ENCODE data around the gene FAM83C. TPM values are rescaled to one million over a fixed set of nuclear protein-coding genes. Genes with fewer than 3 reads are reported as not detected.
"Not testable (repeated sequence)": the region's sequence is repeated elsewhere in the genome, so short reads cannot be mapped to it uniquely, and the experiment has no call there.

FAM83C gene
- total RNA-seq, 1 experiment from 2014 or later, result not detected

DNA sequence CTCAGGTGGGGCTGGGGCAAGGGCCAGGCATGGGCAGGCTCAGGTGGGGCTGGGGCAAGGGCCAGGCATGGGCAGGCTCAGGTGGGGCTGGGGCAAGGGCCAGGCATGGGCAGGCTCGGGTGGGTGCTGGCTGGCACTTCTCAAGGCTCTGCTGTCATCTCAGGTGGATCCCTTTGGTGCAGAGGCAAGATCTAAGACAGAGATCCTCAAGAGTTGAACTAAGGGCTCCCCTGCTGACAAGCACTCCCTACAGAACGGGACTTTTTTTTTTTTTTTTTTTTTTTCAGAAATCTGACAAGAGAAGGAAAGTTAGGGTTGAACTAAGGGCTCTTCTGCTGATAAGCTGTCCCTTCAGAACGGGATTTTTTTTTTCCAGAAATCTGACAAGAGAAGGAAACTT lies 39.2 kb downstream of the FAM83C start:
- no peaks in the 10 kb centered on the region for H4K20me1 ChIP-seq (ENCODE audit: low read length)
- no peaks in the 10 kb centered on the region for H3K9me2 ChIP-seq (replicated peaks; ENCODE audit: low read length)
- H3K4me2 ChIP-seq (ENCODE audit: low read length), result no peak overlapping the region
- no peak overlapping the region for H2AFZ ChIP-seq (ENCODE audit: low read length)
- no TSS peak for BruUV-seq (replicated peaks)
- ATAC-seq (no peak), DNase-seq (no peak)
- H3K27ac ChIP-seq (ENCODE audit: low read length), result no peak overlapping the region
- no peak overlapping the region for H3K9ac ChIP-seq (ENCODE audit: low read length)
- no peaks in the 10 kb centered on the region for H3K27me3 ChIP-seq (ENCODE audit: low read length)
- no peaks in the 10 kb centered on the region for H3K9me3 ChIP-seq (ENCODE audit: low read length)
- TF ChIP-seq, protein P1, sequence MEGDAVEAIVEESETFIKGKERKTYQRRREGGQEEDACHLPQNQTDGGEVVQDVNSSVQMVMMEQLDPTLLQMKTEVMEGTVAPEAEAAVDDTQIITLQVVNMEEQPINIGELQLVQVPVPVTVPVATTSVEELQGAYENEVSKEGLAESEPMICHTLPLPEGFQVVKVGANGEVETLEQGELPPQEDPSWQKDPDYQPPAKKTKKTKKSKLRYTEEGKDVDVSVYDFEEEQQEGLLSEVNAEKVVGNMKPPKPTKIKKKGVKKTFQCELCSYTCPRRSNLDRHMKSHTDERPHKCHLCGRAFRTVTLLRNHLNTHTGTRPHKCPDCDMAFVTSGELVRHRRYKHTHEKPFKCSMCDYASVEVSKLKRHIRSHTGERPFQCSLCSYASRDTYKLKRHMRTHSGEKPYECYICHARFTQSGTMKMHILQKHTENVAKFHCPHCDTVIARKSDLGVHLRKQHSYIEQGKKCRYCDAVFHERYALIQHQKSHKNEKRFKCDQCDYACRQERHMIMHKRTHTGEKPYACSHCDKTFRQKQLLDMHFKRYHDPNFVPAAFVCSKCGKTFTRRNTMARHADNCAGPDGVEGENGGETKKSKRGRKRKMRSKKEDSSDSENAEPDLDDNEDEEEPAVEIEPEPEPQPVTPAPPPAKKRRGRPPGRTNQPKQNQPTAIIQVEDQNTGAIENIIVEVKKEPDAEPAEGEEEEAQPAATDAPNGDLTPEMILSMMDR (conservative IDR thresholded peaks at IDR 0.05; ENCODE audit: low read depth, low read length), result no peak
- CTCF ChIA-PET, result no interaction called here
- intact Hi-C loops (cut with micrococcal nuclease), result no loop called here
- H3K4me3 ChIP-seq (ENCODE audit: low read length), result no peak overlapping the region
- no peaks in the 10 kb centered on the region for H3K79me2 ChIP-seq (ENCODE audit: low read length)
- no peaks in the 10 kb centered on the region for H3K36me3 ChIP-seq (ENCODE audit: low read depth, low read length)
- no peaks in the 10 kb centered on the region for H3F3A ChIP-seq (ENCODE audit: low read length, unreplicated experiment)
- H3K4me1 ChIP-seq (ENCODE audit: insufficient read depth, low read length), result no peaks in the 10 kb centered on the region
- POLR2A ChIA-PET (ENCODE audit: unreplicated experiment), result no interaction called here

DNA sequence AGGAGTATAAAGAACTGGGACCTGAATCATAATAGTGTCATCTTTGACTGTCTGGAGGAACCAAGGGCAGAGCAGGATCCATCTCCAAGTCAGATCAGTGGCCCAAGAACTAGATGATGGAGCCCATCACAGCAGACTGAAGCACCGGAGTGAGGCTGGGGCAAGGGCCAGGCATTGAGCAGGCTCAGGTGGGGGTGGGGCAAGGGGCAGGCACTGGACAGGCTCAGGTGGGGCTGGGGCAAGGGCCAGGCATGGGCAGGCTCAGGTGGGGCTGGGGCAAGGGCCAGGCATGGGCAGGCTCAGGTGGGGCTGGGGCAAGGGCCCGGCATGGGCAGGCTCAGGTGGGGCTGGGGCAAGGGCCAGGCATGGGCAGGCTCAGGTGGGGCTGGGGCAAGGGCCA lies 39.6 kb downstream of the FAM83C start:
- CTCF ChIA-PET; H4K20me1 ChIP-seq (ENCODE audit: low read length); POLR2A ChIA-PET (ENCODE audit: unreplicated experiment); H3K27ac ChIP-seq (ENCODE audit: low read length); H3K27me3 ChIP-seq (ENCODE audit: low read length); H3K4me2 ChIP-seq (ENCODE audit: low read length); intact Hi-C loops (cut with micrococcal nuclease); H3F3A ChIP-seq (ENCODE audit: low read length, unreplicated experiment); DNase-seq; H2AFZ ChIP-seq (ENCODE audit: low read length); H3K4me3 ChIP-seq (ENCODE audit: low read length); ATAC-seq; H3K9ac ChIP-seq (ENCODE audit: low read length); H3K36me3 ChIP-seq (ENCODE audit: low read depth, low read length); H3K79me2 ChIP-seq (ENCODE audit: low read length); H3K4me1 ChIP-seq (ENCODE audit: insufficient read depth, low read length); BruUV-seq (replicated peaks); H3K9me2 ChIP-seq (replicated peaks; ENCODE audit: low read length); H3K9me3 ChIP-seq (ENCODE audit: low read length): not testable (repeated sequence)

DNA sequence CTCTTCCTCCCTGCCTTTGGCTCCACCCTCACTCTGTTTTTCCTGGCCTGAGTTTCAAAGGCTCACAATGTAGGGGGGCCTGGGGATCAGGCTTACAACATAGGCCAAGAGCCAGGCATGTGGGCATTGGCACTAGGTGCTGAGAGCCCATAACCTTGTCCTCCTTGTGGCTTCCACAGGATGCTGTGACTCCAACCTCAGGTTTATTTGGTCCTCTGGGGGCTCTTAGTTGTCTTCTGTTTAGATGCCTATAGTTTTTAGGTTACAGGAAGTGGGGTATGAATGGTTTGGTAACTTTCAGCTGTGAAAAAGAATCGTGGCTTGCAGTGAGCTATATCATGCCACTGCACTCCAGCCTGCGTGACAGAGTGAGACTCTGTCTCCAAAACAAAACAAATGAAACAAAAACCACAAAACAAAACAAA lies 40.2 kb downstream of the FAM83C start:
- Histone ChIP-seq H3K27ac (ENCODE audit: low read length) (no peak overlapping the region), H4K20me1 (ENCODE audit: low read length) (no peaks in the 10 kb centered on the region), H3K4me3 (ENCODE audit: low read length) (no peak overlapping the region), H3K4me1 (ENCODE audit: insufficient read depth, low read length) (no peaks in the 10 kb centered on the region), H3K9me2 (replicated peaks; ENCODE audit: low read length) (no peaks in the 10 kb centered on the region), H3K36me3 (ENCODE audit: low read depth, low read length) (no peaks in the 10 kb centered on the region), H3K79me2 (ENCODE audit: low read length) (no peaks in the 10 kb centered on the region), H3K9ac (ENCODE audit: low read length) (no peak overlapping the region), H3K9me3 (ENCODE audit: low read length) (no peaks in the 10 kb centered on the region), H3K4me2 (ENCODE audit: low read length) (no peak overlapping the region), H2AFZ (ENCODE audit: low read length) (no peak overlapping the region), H3F3A (ENCODE audit: low read length, unreplicated experiment) (no peaks in the 10 kb centered on the region), H3K27me3 (ENCODE audit: low read length) (no peaks in the 10 kb centered on the region)
- no TSS peak for BruUV-seq (replicated peaks)
- no peak for ATAC-seq
- TF ChIP-seq, protein P1 (conservative IDR thresholded peaks at IDR 0.05; ENCODE audit: low read depth, low read length), result no peak
- TF ChIP-seq EZH2 (IDR thresholded peaks at IDR 0.05; ENCODE audit: low read length, unreplicated experiment), result no peak
- ChIA-PET CTCF (no interaction called here), POLR2A (ENCODE audit: unreplicated experiment) (no interaction called here)
- intact Hi-C loops (cut with micrococcal nuclease), result no loop called here
- DNase-seq, result no peak

DNA sequence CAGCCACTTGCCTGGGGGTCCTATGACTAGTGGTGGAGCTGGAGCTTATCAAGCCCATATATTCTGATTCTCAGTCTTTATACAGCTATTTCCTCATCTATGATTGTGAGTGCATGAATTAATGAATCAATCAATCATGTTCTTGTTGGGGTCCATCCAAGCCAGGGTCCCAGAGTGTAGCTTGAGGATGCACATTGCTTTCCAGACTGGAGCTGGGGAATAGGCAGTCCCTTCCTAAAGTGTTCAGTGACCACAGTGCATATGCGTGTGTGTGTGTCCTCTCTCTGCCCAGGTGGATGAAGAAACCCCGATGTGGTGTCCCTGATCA lies 40.6 kb downstream of the FAM83C start:
- H3K79me2 ChIP-seq (ENCODE audit: low read length), result no peaks in the 10 kb centered on the region
- DNase-seq (no peak), ATAC-seq (no peak)
- no peaks in the 10 kb centered on the region for H3K36me3 ChIP-seq (ENCODE audit: low read depth, low read length)
- no peak overlapping the region for H3K9ac ChIP-seq (ENCODE audit: low read length)
- H3K9me2 ChIP-seq (replicated peaks; ENCODE audit: low read length), result no peaks in the 10 kb centered on the region
- no peak overlapping the region for H3K4me2 ChIP-seq (ENCODE audit: low read length)
- no peaks in the 10 kb centered on the region for H4K20me1 ChIP-seq (ENCODE audit: low read length)
- no peak overlapping the region for H3K4me3 ChIP-seq (ENCODE audit: low read length)
- H3K27me3 ChIP-seq (ENCODE audit: low read length), result no peaks in the 10 kb centered on the region
- no TSS peak for BruUV-seq (replicated peaks)
- POLR2A ChIA-PET (ENCODE audit: unreplicated experiment), result no interaction called here
- no peaks in the 10 kb centered on the region for H3K4me1 ChIP-seq (ENCODE audit: insufficient read depth, low read length)
- intact Hi-C loops (cut with micrococcal nuclease), result no loop called here
- H3F3A ChIP-seq (ENCODE audit: low read length, unreplicated experiment), result no peaks in the 10 kb centered on the region
- H3K9me3 ChIP-seq (ENCODE audit: low read length), result no peaks in the 10 kb centered on the region
- CTCF ChIA-PET, result no interaction called here
- no peak overlapping the region for H3K27ac ChIP-seq (ENCODE audit: low read length)
- no peak overlapping the region for H2AFZ ChIP-seq (ENCODE audit: low read length)
- TF ChIP-seq, protein P1 (conservative IDR thresholded peaks at IDR 0.05; ENCODE audit: low read depth, low read length), result no peak
- no peak for TF ChIP-seq EZH2phosphoT487 (IDR thresholded peaks at IDR 0.05; ENCODE audit: borderline replicate concordance, low read length)
- TF ChIP-seq EZH2 (IDR thresholded peaks at IDR 0.05; ENCODE audit: low read length, unreplicated experiment), result no peak
